Liver (tissue), 9 donors: ENCODE results near the gene NOS1AP. TPM values are rescaled to one million over a fixed set of nuclear protein-coding genes. Genes with fewer than 3 reads are reported as not detected.

Experiments
- DNase-seq: peaks from one replicate; pipeline ENCODE4 v3.0.0-alpha.2; 2017; ENCODE audit warnings: low spot score
- H3K27ac ChIP-seq, 2 donors: one replicate each; pipeline ENCODE4 v1.7.0; 2013; ENCODE audit warnings: inconsistent platforms in 2 of 2, low read length in 2 of 2, control low read depth in 1 of 2, low read depth in 1 of 2, mild to moderate bottlenecking in 1 of 2
- H3K27me3 ChIP-seq, 4 donors: one replicate each; pipeline versions ENCODE4 v1.6.1 to v1.7.0; 2013; ENCODE audit warnings: low read length in 3 of 4, inconsistent platforms in 1 of 4, mild to moderate bottlenecking in 1 of 4, moderate library complexity in 1 of 4; ENCODE audit not compliant: control insufficient read depth in 4 of 4, insufficient read depth in 4 of 4
- H3K36me3 ChIP-seq, 4 donors: one replicate each; pipeline versions ENCODE4 v1.6.1 to v1.7.0; 2013; ENCODE audit warnings: low read length in 3 of 4, mild to moderate bottlenecking in 3 of 4, low read depth in 1 of 4, moderate library complexity in 1 of 4; ENCODE audit not compliant: control insufficient read depth in 4 of 4, insufficient read depth in 3 of 4
- H3K4me1 ChIP-seq, 4 donors: one replicate each; pipeline versions ENCODE4 v1.6.1 to v1.7.0; 2013; ENCODE audit warnings: low read length in 3 of 4, mild to moderate bottlenecking in 3 of 4, moderate library complexity in 1 of 4; ENCODE audit not compliant: control insufficient read depth in 4 of 4, insufficient read depth in 4 of 4
- H3K4me3 ChIP-seq, 3 donors: one replicate each; pipeline versions ENCODE4 v1.6.1 to v1.7.0; 2013; ENCODE audit warnings: low read length in 3 of 3, control low read depth in 1 of 3, low read depth in 1 of 3, mild to moderate bottlenecking in 1 of 3
- H3K9ac ChIP-seq, 2 donors: one replicate each; pipeline ENCODE4 v1.7.0; 2013; ENCODE audit warnings: low read length in 2 of 2, mild to moderate bottlenecking in 2 of 2, moderate library complexity in 2 of 2, control low read depth in 1 of 2, low read depth in 1 of 2
- H3K9me3 ChIP-seq, 4 donors: one replicate each; pipeline versions ENCODE4 v1.6.1 to v1.7.0; 2013; ENCODE audit warnings: low read length in 3 of 4; ENCODE audit not compliant: control insufficient read depth in 4 of 4
- ATF3 ChIP-seq: IDR thresholded peaks from 2 replicates; pipeline ENCODE4 v1.6.1; 2016; ENCODE audit warnings: antibody characterized with exemption
- CTCF ChIP-seq: fragments of 150-350 bp; IDR thresholded peaks from 2 replicates; pipeline ENCODE4 v1.5.1; 2017; ENCODE audit warnings: improper control_type of control experiment, low read depth, low read length; ENCODE audit not compliant: missing input control
- EGR1 ChIP-seq, 2 donors: IDR thresholded peaks; 2 replicates each; pipeline ENCODE4 v1.6.1; 2016 to 2018; ENCODE audit warnings: antibody characterized with exemption in 2 of 2, low read depth in 2 of 2
- FOXA2 ChIP-seq: IDR thresholded peaks from 2 replicates; pipeline ENCODE4 v1.6.1; 2016; ENCODE audit warnings: antibody characterized with exemption
- GABPA ChIP-seq, 2 donors: IDR thresholded peaks in 1 of 2; conservative IDR thresholded peaks in 1 of 2; 2 replicates each; pipeline ENCODE4 v1.6.1; 2016; ENCODE audit warnings: antibody characterized with exemption in 2 of 2, mild to moderate bottlenecking in 1 of 2, moderate library complexity in 1 of 2
- HNF4A ChIP-seq, 2 donors: conservative IDR thresholded peaks; 2 replicates each; pipeline ENCODE4 v1.6.1; 2016; ENCODE audit warnings: antibody characterized with exemption in 2 of 2, mild to moderate bottlenecking in 2 of 2
- HNF4G ChIP-seq: IDR thresholded peaks from 2 replicates; pipeline ENCODE4 v1.6.1; 2016; ENCODE audit warnings: antibody characterized with exemption
- JUND ChIP-seq, 2 donors: IDR thresholded peaks; 2 replicates each; pipeline ENCODE4 v1.6.1; 2016; ENCODE audit warnings: antibody characterized with exemption in 2 of 2
- MAX ChIP-seq: IDR thresholded peaks from 2 replicates; pipeline ENCODE4 v1.6.1; 2016; ENCODE audit warnings: antibody characterized with exemption
- NR2F2 ChIP-seq: IDR thresholded peaks from 2 replicates; pipeline ENCODE4 v1.6.1; 2016; ENCODE audit warnings: antibody characterized with exemption
- RXRA ChIP-seq, 2 donors: IDR thresholded peaks; 2 replicates each; pipeline ENCODE4 v1.6.1; 2017 to 2018; ENCODE audit warnings: antibody characterized with exemption in 2 of 2, mild to moderate bottlenecking in 1 of 2
- SP1 ChIP-seq: IDR thresholded peaks from 2 replicates; pipeline ENCODE4 v1.6.1; 2018; ENCODE audit warnings: antibody characterized with exemption, mild to moderate bottlenecking
- TAF1 ChIP-seq: conservative IDR thresholded peaks from 2 replicates; pipeline ENCODE4 v1.6.1; 2016; ENCODE audit warnings: antibody characterized with exemption, mild to moderate bottlenecking
- YY1 ChIP-seq: IDR thresholded peaks from 2 replicates; pipeline ENCODE4 v1.6.1; 2016; ENCODE audit warnings: antibody characterized with exemption, mild to moderate bottlenecking
- ZBTB33 ChIP-seq: IDR thresholded peaks from 2 replicates; pipeline ENCODE4 v1.6.1; 2016; ENCODE audit warnings: antibody characterized with exemption
- WGBS: extraction: QIAGEN DNeasy Blood & Tissue Kit; methylation state at CpG from one replicate; pipeline ENCODE4 v1.1.7; 2013; 5-methylcytosine and 5-hydroxymethylcytosine counted together
- polyA plus RNA-seq, 2 donors: library from polyadenylated mRNA; stranded (reverse) in 1 of 2; unstranded in 1 of 2; fragments of 200-250 nt in 1 of 2; fragments of >200 nt in 1 of 2; fragmentation: Nextera tagmentation in 1 of 2; extraction: Ambion mirVana in 1 of 2; gene quantifications; one replicate each; pipeline versions ENCODE4 v1.2.1 to v1.2.3, GENCODE V29; 2013 to 2015
- total RNA-seq, 2 donors: library from RNA; depleted of rRNA; stranded (reverse); fragments of >200 nt; gene quantifications; one replicate each; pipeline ENCODE4 v1.2.3, GENCODE V29; 2014
- donor health status: healthy.
- donor health status: healthy.
- donor health status: healthy.
- donor health status: healthy.
- donor health status: healthy.

Gene NOS1AP
- total and polyA plus RNA-seq, 4 donors, result 1.4 to 13.0 (median 4.5) TPM

- Histone ChIP-seq H3K27me3 (peaks cover 0 to 6% (median 2%) of the 10 kb centered on the region in 4 donors), H3K4me1 (peaks cover 3 to 17% (median 14%) of the 10 kb centered on the region in 4 donors), H3K9ac (no peak overlapping the region), H3K27ac (no peak overlapping the region), H3K4me3 (no peak overlapping the region), H3K36me3 (no peaks in the 10 kb centered on the region), H3K9me3 (peaks cover 0 to 3% (median 0%) of the 10 kb centered on the region in 4 donors)
- WGBS, result 93% methylated on average over 2 of the region's 2 CpGs
- TF ChIP-seq GABPA (IDR thresholded peaks at IDR 0.05 in 1 of 2, conservative IDR thresholded peaks at IDR 0.05 in 1 of 2) (no peak), FOXA2 (no peak), RXRA (IDR thresholded peaks at IDR 0.05) (no peak), ATF3 (no peak), MAX (no peak), TAF1 (no peak), HNF4A (conservative IDR thresholded peaks at IDR 0.05) (no peak), NR2F2 (no peak), JUND (IDR thresholded peaks at IDR 0.05) (no peak)
- no peak for DNase-seq
Measured at GRCh38 chr1:162025541-162025940, 44.0 kb upstream of the NOS1AP start.

GRCh38 chr1:162026881-162027280 lies 42.6 kb upstream of the NOS1AP start:
- no peak for TF ChIP-seq EGR1 (IDR thresholded peaks at IDR 0.05; ENCODE audit: low read depth in 2 of 2)
- no peak for TF ChIP-seq RXRA (IDR thresholded peaks at IDR 0.05)
- no peak for TF ChIP-seq YY1
- TF ChIP-seq ZBTB33, result no peak
- TF ChIP-seq HNF4A (conservative IDR thresholded peaks at IDR 0.05), result no peak
- TF ChIP-seq FOXA2, result no peak
- TF ChIP-seq SP1, result no peak
- no peak for TF ChIP-seq GABPA (IDR thresholded peaks at IDR 0.05 in 1 of 2, conservative IDR thresholded peaks at IDR 0.05 in 1 of 2)
- no peak for TF ChIP-seq TAF1
- Histone ChIP-seq H3K9ac (no peak overlapping the region), H3K4me1 (peaks cover 3 to 17% (median 14%) of the 10 kb centered on the region in 4 donors), H3K9me3 (peaks cover 0 to 3% (median 0%) of the 10 kb centered on the region in 4 donors), H3K4me3 (no peak overlapping the region), H3K27ac (no peak overlapping the region), H3K27me3 (peaks cover 0 to 6% (median 2%) of the 10 kb centered on the region in 4 donors), H3K36me3 (no peaks in the 10 kb centered on the region)
- DNase-seq, result no peak
- 71% methylated on average over 2 of the region's 2 CpGs for WGBS

- Histone ChIP-seq H3K4me3 (no peak overlapping the region), H3K27ac (no peak overlapping the region), H3K36me3 (no peaks in the 10 kb centered on the region), H3K4me1 (peaks cover 0 to 9% (median 7%) of the 10 kb centered on the region in 4 donors), H3K9ac (no peak overlapping the region), H3K9me3 (peaks cover 0 to 3% (median 0%) of the 10 kb centered on the region in 4 donors), H3K27me3 (peaks cover 0 to 4% (median 0%) of the 10 kb centered on the region in 4 donors)
- WGBS, result 70% methylated on average over 6 of the region's 6 CpGs
- TF ChIP-seq JUND (IDR thresholded peaks at IDR 0.05), result no peak
- TF ChIP-seq TAF1, result no peak
- no peak for TF ChIP-seq HNF4G
- TF ChIP-seq CTCF, result no peak
- TF ChIP-seq RXRA (IDR thresholded peaks at IDR 0.05), result no peak
- no peak for TF ChIP-seq FOXA2
- no peak for TF ChIP-seq ATF3
- no peak for TF ChIP-seq EGR1 (IDR thresholded peaks at IDR 0.05; ENCODE audit: low read depth in 2 of 2)
- no peak for TF ChIP-seq HNF4A (conservative IDR thresholded peaks at IDR 0.05)
- no peak for TF ChIP-seq SP1
- DNase-seq, result no peak
Measured at GRCh38 chr1:162028726-162029125, 40.8 kb upstream of the NOS1AP start.
